Measurements from ENCODE around the gene TSGA10. TPM values are rescaled to one million over a fixed set of nuclear protein-coding genes. Genes with fewer than 3 reads are reported as not detected.
A peak's percentile ranks its signal among the peaks of the same experiment; 100 is the strongest.
"Not testable (repeated sequence)": the region's sequence is repeated elsewhere in the genome, so short reads cannot be mapped to it uniquely, and the experiment has no call there.

Gene TSGA10, protein sequence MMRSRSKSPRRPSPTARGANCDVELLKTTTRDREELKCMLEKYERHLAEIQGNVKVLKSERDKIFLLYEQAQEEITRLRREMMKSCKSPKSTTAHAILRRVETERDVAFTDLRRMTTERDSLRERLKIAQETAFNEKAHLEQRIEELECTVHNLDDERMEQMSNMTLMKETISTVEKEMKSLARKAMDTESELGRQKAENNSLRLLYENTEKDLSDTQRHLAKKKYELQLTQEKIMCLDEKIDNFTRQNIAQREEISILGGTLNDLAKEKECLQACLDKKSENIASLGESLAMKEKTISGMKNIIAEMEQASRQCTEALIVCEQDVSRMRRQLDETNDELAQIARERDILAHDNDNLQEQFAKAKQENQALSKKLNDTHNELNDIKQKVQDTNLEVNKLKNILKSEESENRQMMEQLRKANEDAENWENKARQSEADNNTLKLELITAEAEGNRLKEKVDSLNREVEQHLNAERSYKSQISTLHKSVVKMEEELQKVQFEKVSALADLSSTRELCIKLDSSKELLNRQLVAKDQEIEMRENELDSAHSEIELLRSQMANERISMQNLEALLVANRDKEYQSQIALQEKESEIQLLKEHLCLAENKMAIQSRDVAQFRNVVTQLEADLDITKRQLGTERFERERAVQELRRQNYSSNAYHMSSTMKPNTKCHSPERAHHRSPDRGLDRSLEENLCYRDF
- 4.7 TPM for total RNA-seq
- long read RNA-seq, partial matches to known transcripts, result 1 of 4 reads
- long read RNA-seq, other reads (novel, unspliced or antisense), result 3 of 4 reads

DNA sequence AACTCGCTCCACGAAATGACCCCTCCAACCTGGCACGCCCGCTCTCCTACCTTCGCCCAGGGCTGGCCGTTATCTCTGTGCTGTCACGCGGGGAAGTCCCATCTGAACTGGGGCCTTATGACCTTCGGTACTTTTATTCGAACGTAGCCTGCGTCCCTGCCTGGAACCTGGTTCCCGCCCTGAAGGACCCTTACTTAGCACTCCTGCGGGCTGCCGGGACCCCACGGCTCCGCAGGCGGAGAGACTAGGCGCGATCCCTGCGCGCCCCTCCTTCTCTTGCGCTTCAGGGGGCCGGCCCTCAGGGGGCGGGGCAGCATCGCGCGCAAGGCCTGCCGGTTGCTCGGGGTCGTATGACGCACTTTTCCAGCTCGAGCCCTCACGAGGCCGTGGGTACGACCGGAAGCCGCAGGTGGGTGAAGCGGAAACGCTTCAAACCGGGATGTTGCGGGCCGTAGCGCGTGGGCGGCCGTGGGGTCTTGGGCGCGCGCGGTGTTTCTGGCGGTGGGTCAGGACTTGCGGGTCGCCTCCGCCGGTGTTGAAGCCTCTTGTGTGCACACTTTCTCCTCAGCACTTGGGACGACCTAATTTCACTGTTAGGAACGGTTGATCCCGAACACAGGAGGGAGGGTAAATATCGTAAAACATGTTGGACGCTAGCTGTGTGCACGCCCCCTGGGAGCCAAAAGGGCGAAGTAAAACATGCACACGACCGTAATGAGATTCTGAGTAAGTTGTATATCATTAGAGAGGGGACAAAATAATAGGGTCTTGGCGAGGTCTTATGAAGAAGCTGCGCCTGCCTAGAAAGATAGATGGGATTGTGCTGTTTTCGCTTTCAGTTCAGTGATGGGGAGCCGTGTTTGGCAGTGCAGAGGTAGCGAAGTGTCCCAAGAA, at the start of gene TSGA10, which contains the start of gene LIPT1:
TSGA10 (minus strand) TSS at position 300 of the 894 bp plus-strand sequence. CDS start 45,503 bp downstream, outside the sequence.
LIPT1 (plus strand) TSS at position 325 of the 894 bp plus-strand sequence. CDS start 6,991 bp downstream, outside the sequence.
- ATAC-seq, result peak; percentile 99
- intact Hi-C loops (cut with micrococcal nuclease), result no loop called here
- peak; percentile 95 for DNase-seq

DNA sequence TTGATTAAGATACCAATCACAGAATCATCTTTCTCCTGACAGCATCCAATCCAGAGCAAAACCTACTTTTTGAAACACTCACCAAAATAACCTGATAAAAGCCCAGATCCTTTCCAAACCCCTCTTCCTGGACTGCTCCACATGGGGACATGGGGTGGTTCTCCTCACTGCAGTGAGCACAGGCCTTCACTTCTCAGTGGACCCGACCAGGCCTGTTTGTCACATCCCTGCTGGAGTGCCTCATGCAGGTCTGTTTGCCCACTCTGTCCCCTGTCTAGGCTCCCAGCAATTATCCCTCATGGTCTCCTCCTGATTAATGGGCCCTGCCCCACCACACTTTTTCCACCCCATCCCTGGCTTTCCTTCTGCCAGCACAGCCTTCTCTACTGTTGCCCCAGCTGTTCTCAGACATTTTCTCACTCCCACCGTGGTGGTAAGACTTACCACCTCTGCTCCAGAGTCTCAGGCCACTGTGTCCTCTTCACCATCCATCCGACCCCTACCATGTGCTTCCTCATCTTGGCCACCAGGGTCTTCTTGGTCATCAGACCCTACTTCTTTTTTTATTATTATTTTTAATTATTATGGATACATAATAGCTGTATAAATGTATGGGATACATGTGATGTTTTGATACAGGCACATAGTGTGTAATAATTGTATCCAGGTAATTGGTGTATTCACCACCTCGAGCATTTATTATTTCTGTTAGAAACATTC, 47.4 kb upstream of the TSGA10 start:
- intact Hi-C loops (cut with micrococcal nuclease), result no loop called here
- ATAC-seq, result no peak
- DNase-seq, result no peak

DNA sequence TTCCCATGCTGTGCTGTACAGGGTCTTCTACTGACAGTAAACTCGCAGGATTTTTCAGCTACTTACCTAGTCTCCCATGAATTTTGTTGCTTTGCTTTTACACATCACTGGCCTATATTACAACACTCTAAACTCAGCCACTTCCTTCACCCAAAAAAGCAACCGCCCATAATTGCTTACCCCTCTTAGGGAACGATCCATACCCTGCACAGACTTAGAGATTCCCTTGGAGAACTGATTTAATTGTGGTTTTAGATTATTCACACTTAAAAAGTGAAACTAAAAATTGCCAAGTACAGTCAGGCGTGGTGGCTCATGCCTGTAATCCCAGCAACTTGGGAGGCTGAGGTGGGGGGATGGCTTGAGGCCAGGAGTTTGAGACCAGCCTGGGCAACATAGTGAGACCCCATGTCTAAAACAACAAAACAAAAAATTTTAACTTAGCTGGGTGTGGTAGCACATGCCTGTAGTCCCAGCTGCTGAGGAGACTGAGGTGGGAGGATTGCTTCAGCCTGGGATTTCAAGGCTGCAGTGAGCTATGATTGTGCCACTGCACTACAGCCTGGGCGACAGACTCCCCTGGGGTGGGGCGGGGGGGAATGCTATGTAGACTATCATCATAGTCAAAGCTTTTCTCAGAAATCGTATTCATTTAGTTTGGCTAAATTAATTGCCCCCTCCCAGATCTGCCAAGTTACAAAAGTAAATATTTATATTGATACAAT, 45.5 kb upstream of the TSGA10 start:
- DNase-seq, result no peak
- intact Hi-C loops (cut with micrococcal nuclease), result no loop called here
- no peak for ATAC-seq

DNA sequence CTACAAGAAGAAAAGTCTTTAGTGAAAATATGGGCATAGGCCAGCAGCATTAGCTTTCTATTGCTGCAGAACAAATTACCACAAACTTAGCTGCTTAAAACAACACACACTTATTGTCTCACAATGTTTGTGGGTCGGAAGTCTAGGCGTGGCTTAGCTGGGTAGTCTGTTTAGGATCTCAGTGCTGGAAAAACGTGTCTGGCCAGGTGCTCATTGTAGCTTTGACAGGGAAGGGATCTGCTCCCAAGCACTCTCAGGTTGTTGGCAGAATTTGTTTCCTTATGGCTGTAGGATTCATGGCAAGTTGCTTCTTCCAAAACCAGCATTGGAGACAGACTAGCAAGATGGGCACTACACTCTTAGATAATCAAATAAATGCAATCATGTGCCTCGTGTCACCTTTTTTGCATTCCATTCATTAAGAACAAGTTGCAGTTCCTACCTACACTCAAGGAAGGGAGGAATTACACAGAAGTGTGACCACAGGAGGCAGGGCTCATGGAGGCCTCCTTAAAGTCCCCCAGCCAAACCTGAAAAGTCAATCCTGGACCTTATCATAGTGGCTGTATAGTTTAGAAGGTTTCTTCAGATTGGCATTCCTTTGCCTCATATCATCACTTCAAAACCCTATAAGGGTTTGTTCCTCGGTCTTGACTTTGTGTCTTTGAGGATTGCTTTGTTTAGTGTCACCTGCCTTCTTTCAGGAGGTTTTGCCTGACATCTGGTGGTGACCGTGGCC, 43.5 kb upstream of the TSGA10 start:
- intact Hi-C loops (cut with micrococcal nuclease), result no loop called here
- no peak for DNase-seq
- no peak for ATAC-seq

DNA sequence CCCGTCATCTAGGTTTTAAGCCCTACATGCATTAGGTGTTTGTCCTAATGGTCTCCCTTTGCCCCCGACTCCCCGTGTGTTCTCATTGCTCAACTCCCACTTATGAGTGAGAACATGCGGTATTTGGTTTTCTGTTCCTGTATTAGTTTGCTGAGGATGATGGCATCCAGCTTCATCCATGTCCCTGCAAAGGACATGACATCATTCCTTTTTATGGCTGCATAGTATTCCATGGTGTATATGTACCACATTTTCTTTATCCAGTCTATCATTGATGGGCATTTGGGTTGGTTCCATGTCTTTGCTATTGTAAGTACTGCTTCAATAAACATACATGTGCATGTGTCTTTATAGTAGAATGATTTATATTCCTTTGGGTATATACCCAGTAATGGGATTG, 37.6 kb upstream of the TSGA10 start:
- DNase-seq, ATAC-seq: not testable (repeated sequence)

DNA sequence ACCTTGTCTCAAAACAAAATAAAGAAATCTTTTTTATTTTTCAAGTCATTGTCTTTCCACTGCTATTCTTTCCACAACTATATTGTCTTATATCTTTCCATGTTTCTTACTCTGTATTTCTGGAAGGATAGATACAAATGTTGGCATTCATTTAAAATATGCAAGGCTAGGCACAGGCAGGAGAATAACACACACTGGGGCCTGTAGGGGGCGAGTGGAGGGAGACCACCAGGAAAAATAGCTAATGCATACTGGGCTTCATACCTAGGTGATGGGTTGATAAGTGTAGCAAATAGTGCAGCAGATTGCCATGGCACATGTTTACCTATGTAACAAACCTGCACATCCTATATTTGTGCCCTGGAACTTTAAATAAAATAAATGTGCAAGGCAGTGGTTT, 35.8 kb upstream of the TSGA10 start:
- ATAC-seq (no peak), DNase-seq (no peak)
- intact Hi-C loops (cut with micrococcal nuclease), result no loop called here

More for the DNA sequence above, 37.6 kb upstream of the TSGA10 start:
- intact Hi-C loops (cut with micrococcal nuclease), result not testable (repeated sequence)

DNA sequence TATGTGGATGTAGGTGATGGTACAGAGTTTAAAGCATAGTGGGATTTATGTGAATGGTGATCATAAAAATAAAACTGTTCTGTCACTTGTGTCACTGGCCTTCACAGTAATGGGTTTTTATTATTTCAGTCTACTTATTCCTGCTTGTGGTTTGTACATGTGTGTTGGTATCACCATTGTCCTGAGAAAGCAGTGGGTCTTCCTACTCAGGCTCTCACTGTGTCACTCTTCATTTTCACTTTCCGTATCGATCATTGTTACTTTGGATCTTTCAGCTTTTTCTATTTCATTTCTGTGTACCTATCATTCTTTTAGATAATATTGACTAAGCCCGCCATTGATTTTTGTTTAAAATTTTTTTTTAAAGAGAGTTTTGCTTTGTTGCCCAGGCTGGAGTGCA, 33.6 kb upstream of the TSGA10 start:
- ATAC-seq (no peak), DNase-seq (no peak)
- intact Hi-C loops (cut with micrococcal nuclease), result no loop called here

DNA sequence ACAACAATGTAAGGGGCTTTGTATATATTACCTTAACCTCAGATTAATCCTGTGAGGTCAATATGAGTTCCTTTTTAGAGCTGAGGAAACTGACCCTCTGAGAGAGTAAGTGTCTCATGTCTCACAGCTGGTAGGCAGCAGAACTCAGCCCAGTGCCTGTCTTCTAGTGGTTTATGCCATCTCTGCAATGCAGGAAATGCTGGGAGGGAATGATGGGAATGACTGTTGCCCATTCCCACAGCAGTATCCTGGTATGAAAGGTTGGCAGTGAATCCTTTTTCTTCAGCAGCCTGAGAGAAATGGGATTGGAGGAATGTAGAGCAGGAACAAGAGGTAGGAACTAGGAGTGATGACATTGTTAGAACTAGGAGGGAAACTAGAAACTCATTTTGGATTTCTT, 32.3 kb upstream of the TSGA10 start:
- ATAC-seq (no peak), DNase-seq (no peak)
- intact Hi-C loops (cut with micrococcal nuclease), result no loop called here

DNA sequence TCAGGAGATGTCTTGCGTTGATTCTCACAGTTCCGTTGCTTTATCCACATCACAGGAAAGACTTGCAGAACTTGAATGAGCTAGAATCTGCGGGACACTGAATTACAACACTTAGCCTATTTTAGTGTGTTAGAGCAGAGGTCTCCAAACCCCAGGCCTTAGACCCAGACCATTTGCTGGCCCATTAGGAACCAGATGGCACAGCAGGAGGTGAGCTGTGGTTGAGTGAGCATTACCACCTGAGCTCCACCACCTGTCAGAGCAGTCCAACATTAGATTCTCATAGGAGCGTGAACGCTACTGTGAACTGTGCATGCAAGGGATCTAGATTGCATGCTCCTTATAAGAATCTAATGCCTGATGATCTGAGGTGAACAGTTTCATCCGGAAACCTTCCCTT, 30.1 kb upstream of the TSGA10 start:
- intact Hi-C loops (cut with micrococcal nuclease), result no loop called here
- ATAC-seq (no peak), DNase-seq (no peak)

DNA sequence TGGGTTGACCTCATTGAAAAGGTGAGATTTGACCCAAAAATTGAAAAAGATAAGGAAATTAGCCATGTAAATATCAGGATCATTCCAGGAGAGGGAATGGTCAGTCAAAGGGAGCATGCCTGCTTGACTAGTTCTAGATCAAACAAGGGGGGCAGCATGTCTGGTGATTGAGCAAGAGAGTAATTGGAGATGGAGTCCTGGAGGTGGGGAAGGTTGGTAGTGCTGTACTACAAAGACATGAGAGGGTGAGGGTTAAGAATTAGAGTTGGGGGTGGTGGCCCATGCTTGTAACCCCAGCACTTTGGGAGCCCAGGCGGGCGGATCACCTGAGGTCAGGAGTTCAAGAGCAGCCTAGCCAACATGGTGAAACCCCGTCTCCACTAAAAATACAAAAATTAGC, 28.3 kb upstream of the TSGA10 start:
- DNase-seq (no peak), ATAC-seq (no peak)
- intact Hi-C loops (cut with micrococcal nuclease), result no loop called here

DNA sequence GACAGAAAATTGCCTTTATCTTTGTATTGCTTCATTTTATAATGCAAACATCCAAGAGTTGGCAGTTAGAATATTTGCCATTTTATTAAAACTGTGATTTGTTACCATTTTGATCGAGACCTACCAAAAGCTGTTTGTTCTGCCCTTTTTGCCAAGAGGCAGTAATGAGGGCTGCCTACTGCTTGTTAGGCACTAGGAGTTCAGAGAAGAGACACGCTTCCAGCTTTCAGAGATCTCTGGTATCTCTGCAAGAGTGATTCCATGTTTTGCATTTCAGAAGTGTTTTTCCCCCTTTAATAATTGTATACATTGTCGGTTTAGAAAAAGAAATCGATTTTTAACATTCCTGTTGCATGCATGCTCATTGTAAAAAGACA, 26.9 kb upstream of the TSGA10 start:
- ATAC-seq (no peak), DNase-seq (no peak)
- intact Hi-C loops (cut with micrococcal nuclease), result no loop called here

DNA sequence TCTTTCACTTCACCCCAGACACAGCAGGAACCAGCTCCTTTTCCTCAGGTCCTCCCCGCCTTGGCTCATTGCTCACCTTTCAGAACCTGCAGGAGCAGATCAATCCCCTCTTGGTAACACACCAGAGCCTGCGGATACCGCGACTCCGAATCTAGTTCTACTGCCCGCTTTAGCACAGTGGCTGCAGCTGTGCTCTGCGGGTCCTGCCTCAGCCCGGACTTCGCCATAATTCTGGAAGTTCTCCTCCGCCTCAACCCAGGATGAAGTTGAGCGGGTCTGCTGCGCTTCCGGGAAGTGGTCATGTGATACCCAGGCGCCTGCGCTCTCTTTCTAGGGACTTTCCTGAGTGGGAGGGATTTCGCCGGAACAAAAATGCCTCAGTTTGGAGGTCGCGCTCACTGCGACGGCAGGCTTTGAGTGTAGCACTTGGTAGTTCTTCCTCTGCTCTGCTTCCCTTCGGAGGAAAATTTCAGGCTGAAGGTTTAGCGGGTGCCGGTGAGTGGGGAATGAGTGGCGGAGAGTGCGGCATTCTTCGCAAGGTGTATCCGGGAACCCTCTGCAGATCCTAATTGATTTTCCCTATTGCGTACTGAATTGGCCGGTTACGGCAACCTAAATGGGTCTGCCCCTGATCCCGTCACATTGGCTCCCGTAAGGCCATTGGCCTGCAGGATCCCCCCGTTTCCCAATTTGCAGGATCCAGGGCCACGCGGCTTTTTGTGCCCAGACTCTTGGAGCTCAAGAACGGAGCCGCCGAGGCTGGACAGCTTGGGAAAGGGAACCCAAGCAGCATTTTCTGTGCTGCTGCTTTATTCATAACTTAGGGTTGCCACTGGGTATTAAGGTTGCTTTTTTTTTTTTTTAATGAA, 26.2 kb upstream of the TSGA10 start, which contains the start of the genes MITD1 and MRPL30:
MITD1 (minus strand) TSS at position 304 of the 869 bp plus-strand sequence; CDS start at position 227, 77 bp downstream.
MRPL30 (plus strand) TSS at position 430 of the 869 bp plus-strand sequence. CDS start 5,020 bp downstream, outside the sequence.
- DNase-seq (peak; percentile 91), ATAC-seq (peak; percentile 99)
- intact Hi-C loops (cut with micrococcal nuclease), result no loop called here

DNA sequence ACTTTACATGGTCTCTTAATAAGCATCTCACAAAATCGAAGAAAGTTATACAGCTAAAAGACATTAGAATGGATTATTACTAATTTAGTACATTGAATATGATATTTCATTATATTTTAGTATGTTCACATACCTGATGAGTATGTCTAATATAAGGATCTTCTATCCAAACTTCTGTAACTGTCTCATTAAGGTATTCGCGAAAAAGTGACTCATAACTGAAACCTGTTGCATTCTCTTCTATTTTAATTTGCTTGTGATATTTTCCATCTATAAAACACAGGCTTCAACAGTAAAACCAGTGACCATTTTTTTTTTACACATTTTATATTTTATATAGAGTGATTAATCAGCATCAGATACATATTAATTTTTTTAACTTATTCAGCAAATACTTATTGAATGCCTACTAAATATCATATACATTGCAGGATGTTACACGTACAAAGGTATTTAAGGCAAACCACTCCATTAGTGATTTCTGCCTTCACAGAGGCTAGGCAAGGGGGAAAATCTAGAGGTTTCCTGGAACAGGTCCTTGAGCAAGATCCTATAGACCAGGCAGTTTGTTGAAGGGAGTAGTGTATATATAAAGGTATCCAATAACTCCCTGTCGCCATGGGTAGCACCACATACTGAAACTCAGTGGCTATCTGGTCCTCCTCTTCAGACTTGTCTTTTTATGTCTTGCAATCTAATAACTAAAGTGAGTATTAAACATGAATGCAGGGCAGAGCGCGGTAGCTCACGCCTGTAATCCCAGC, 16.8 kb upstream of the TSGA10 start:
- intact Hi-C loops (cut with micrococcal nuclease), result no loop called here
- ATAC-seq (no peak), DNase-seq (no peak)

DNA sequence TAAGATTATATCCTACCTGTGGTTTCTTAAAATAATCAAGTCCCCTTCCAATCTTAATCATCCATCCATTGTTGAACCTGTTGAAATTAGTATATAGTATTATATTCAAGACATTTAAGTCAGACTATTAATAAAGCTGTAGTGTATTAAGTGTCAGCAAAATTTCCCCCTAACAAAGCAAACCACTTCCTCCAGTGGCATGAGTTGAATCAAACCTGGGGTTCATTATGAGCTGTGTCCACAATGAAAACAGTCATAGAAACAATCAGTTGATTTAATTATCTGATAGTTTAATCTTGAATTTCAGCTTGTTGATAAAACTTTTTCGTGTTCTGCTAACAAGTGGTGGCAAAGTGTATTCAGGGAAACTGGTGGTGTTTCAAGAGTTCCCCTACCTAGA, 14.8 kb upstream of the TSGA10 start:
- no peak for ATAC-seq
- no peak for DNase-seq
- intact Hi-C loops (cut with micrococcal nuclease), result no loop called here

DNA sequence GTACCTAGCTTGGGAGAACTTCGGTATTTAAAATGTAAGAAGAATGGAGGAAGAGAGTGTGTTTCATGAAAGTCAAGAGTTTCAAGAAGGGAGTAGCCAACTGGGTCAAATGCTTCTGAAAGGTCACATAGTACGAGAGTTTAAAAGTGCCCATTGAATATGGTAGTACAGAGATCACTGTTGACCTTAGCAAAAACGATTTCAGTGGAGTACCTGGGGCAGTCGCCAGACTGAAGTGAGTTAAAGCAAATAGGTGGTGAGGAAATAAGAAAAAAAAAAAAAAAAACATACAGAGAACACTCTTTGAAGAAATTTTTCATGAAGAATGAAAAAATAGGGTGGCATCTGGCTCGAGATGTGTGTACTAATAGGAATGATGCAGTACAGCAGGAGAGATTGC, 11.5 kb upstream of the TSGA10 start:
- no peak for ATAC-seq
- intact Hi-C loops (cut with micrococcal nuclease), result no loop called here

DNA sequence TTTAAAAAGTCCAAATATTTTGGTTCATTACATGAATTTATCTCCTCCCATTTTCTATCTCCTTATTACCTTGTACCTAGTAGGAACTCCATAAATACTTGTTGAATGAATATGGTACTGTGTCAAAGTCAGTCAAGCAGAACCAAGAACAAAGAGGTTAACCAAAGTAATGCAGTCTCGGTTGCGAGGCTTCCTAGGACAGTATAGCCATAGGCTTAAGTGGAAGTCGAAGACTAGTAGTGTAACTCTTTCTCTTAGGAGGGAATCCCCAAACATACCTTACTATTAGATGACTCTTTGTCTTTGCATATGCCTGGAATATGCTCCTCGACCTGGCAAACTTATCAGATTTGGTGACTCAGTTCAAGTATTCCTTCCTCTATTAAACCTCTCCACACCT, 4.9 kb upstream of the TSGA10 start:
- DNase-seq (no peak), ATAC-seq (no peak)
- intact Hi-C loops (cut with micrococcal nuclease), result no loop called here

More for the DNA sequence above, 11.5 kb upstream of the TSGA10 start:
- DNase-seq, result no peak

Measured in left ventricle myocardium superior (tissue), 1 donor.